ENCODE data around the gene ZG16.
"Not testable (repeated sequence)": the region's sequence is repeated elsewhere in the genome, so short reads cannot be mapped to it uniquely, and the experiment has no call there.

ZG16 gene

DNA sequence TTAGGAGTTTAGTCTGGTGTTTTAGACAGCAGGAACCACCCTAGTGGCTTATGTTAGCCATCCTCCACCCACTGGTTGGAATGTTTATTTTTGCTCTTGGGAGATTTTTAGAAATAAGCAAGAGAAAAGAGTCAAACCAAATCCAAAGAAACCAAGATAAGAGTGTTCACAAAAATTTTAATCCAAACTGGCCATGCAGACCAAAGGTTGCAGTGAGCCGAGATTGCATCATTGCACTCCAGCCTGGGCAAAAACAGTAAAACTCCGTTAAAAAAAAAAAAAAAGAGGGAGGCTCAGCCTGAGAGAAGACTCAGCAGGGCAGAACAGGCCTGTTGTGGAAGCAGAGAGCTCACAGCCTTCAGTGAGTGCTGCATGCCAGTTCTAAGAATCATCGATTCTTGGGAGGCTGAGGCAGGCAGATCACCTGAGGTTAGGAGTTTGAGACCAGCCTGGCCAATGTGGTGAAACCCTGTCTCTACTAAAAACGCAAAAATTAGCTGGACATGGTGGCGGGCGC is 20.0 kb upstream of the ZG16 start:
- no peak overlapping the region for H3K4me3 ChIP-seq (ENCODE audit: low read length)
- DNase-seq (ENCODE audit: low read depth), result peak; percentile 33
- peak; percentile 29 for TF ChIP-seq CTCF (conservative IDR thresholded peaks at IDR 0.05; ENCODE audit: low read depth, low read length)

DNA sequence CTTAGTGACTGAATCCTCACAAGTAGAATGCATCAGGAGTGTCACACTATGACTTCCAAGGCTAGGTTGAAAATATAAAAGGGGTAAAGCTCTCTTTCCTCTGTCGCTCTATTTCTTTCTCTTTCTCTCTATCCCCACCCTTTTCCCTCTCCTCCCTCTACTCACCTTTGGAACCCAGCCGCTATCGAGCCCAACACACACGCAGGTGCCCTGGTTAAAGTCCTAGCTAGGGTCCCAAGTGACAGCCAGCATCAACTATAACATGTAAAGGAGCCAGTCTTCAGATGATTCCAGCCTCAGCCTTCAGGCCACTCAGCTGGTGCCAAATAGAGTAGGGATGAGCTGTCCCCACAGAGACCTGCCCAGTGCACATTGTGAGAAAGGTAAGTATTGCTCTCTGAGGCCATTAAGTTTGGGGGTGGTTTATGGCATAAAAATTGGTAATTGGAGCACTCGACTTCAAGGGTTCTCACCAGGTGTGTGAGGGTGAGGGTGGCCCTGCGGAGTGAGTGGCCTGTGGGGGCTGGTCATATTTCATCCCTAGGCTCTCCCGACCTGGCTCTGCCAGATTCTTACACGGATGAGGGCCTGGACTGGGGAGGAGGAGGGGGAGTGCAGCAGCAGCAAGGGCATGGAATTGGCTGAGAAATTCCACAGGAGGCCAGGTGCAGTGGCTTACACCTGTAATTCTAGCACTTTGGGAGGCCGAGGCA is 17.3 kb upstream of the ZG16 start:
- no peak for DNase-seq (ENCODE audit: low read depth)
- no peak for TF ChIP-seq CTCF (conservative IDR thresholded peaks at IDR 0.05; ENCODE audit: low read depth, low read length)
- no peak overlapping the region for H3K4me3 ChIP-seq (ENCODE audit: low read length)

DNA sequence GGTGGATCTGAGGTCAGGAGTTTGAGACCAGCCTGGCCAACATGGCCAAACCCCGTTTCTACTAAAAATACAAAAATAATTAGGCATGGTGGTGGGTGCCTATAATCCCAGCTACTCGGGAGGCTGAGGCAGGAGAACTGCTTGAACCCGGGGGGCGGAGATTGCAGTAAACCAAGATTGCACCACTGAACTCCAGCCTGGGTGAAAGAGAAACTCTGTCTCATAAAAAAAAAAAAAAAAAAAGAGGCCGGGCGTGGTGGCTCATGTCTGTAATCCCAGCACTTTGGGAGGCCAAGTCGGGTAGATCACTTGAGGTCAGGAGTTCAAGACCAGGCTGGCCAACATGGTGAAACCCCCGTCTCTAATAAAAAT is 16.8 kb upstream of the ZG16 start:
- H3K4me3 ChIP-seq (ENCODE audit: low read length); DNase-seq (ENCODE audit: low read depth): not testable (repeated sequence)

GRCh38 chr16:29761882-29762281 is 16.2 kb upstream of the ZG16 start:
- H3K4me3 ChIP-seq (ENCODE audit: low read length), result no peak overlapping the region
- no peak for DNase-seq (ENCODE audit: low read depth)
- TF ChIP-seq CTCF (conservative IDR thresholded peaks at IDR 0.05; ENCODE audit: low read depth, low read length), result no peak

GRCh38 chr16:29763326-29763725 is 14.7 kb upstream of the ZG16 start:
- DNase-seq (ENCODE audit: low read depth), result no peak
- TF ChIP-seq CTCF (conservative IDR thresholded peaks at IDR 0.05; ENCODE audit: low read depth, low read length), result no peak
- no peak overlapping the region for H3K4me3 ChIP-seq (ENCODE audit: low read length)

GRCh38 chr16:29765167-29766032 is 12.7 kb upstream of the ZG16 start:
- TF ChIP-seq CTCF (conservative IDR thresholded peaks at IDR 0.05; ENCODE audit: low read depth, low read length), result no peak
- DNase-seq (ENCODE audit: low read depth), result no peak
- no peak overlapping the region for H3K4me3 ChIP-seq (ENCODE audit: low read length)

GRCh38 chr16:29766571-29766970 is 11.5 kb upstream of the ZG16 start:
- no peak for DNase-seq (ENCODE audit: low read depth)
- TF ChIP-seq CTCF (conservative IDR thresholded peaks at IDR 0.05; ENCODE audit: low read depth, low read length), result no peak
- H3K4me3 ChIP-seq (ENCODE audit: low read length), result no peak overlapping the region

Data from retinal pigment epithelial cell (primary cell).